Epithelial cell of umbilical artery (primary cell): Measurements from ENCODE around the gene ADD3. TPM values are rescaled to one million over a fixed set of nuclear protein-coding genes. Genes with fewer than 3 reads are reported as not detected.

Source experiments
- total RNA-seq: library from RNA; depleted of rRNA; stranded (reverse); fragments of >200 nt; gene quantifications from 2 replicates; pipeline ENCODE4 v1.2.3, GENCODE V29; 2014

The ADD3 gene
- total RNA-seq = 57.5 and 77.1 TPM in 2 replicates

DNA sequence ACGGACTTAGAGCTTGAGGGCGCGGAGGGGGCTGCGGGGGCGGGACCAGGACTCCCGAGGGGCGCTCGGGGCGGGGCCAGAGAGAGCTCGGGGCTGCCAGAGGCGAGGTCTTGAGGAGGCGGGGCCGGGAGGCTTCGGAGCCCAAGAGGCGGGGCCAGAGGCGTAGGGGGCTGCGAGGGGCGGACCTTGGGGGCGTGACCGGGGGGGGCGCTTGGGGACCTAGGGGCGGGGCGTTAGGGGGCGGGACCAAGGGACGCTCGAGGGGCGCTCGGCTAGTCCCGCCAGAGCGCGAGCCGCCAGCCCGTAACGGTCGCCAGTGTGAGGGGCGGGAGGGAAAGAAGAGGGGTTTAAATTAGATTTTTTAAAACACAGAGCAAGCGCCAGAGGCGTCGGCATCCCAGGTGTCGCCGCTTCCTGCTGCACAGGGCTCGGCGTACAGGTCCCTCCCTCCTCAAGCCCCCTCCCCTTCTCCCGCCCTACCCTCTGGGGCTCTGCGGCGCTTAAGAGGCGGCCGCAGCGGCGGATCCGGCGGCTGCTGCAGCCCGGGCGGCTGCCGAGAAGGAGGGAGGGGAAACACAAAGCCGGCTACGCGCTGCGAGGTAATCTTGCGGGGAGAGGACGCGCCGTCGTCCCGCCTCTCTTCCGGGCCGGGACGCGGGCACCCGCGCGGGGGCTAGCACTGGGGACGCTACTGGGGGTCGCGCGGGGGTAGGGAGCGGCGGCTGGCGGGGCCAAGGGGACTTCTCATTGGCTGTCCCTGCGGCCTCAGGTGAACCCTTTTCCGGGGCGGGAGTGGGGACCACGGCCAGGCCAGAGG lies at the start of gene ADD3:
TSS of gene ADD3 (plus strand) at position 284 of the 817 bp plus-strand sequence. CDS start 92,670 bp downstream, outside the sequence.

Other genes starting within 250 kb of the ADD3 start
- 132 and 158 TPM in 2 replicates for gene XPNPEP1, start 84.5 kb upstream of the ADD3 start, total RNA-seq
- gene MXI1, start 199.6 kb downstream of the ADD3 start, total RNA-seq = 3.8 and 4.5 TPM in 2 replicates